Measurements from ENCODE around the gene BCAS3.

The BCAS3 gene

GRCh38 chr17:61410141-61411010 lies 732.7 kb downstream of the BCAS3 start:
- DNase-seq (ENCODE audit: low spot score) = peak; percentile 73

- no peak for DNase-seq (ENCODE audit: low spot score)
Measured at GRCh38 chr17:61411011-61411260, 733.3 kb downstream of the BCAS3 start.

GRCh38 chr17:61411261-61412142 lies 733.9 kb downstream of the BCAS3 start:
- no peak for DNase-seq (ENCODE audit: low spot score)

GRCh38 chr17:61412143-61412859 lies 734.6 kb downstream of the BCAS3 start:
- DNase-seq (ENCODE audit: low spot score) = peak; percentile 77

GRCh38 chr17:61412860-61413660 lies 735.4 kb downstream of the BCAS3 start:
- no peak for DNase-seq (ENCODE audit: low spot score)

GRCh38 chr17:61413661-61414126 lies 736.0 kb downstream of the BCAS3 start:
- no peak for DNase-seq (ENCODE audit: low spot score)

GRCh38 chr17:61414141-61414935 lies 736.7 kb downstream of the BCAS3 start:
- DNase-seq (ENCODE audit: low spot score) = no peak

- no peak for DNase-seq (ENCODE audit: low spot score)
Measured at GRCh38 chr17:61414936-61415251, 737.2 kb downstream of the BCAS3 start.

GRCh38 chr17:61415374-61416210 lies 737.9 kb downstream of the BCAS3 start:
- DNase-seq (ENCODE audit: low spot score) = no peak

GRCh38 chr17:61416211-61416539 lies 738.5 kb downstream of the BCAS3 start:
- no peak for DNase-seq (ENCODE audit: low spot score)

GRCh38 chr17:61416540-61417363 lies 739.1 kb downstream of the BCAS3 start:
- DNase-seq (ENCODE audit: low spot score) = peak; percentile 54

GRCh38 chr17:61418449-61418848 lies 740.8 kb downstream of the BCAS3 start:
- no peak for DNase-seq (ENCODE audit: low spot score)

GRCh38 chr17:61419496-61420046 lies 741.9 kb downstream of the BCAS3 start:
- no peak for DNase-seq (ENCODE audit: low spot score)

GRCh38 chr17:61420052-61420451 lies 742.4 kb downstream of the BCAS3 start:
- DNase-seq (ENCODE audit: low spot score) = no peak

- DNase-seq (ENCODE audit: low spot score) = no peak
Measured at GRCh38 chr17:61420745-61421398, 743.2 kb downstream of the BCAS3 start.

GRCh38 chr17:61421460-61421859 lies 743.8 kb downstream of the BCAS3 start:
- DNase-seq (ENCODE audit: low spot score) = no peak

GRCh38 chr17:61422116-61422799 lies 744.6 kb downstream of the BCAS3 start:
- no peak for DNase-seq (ENCODE audit: low spot score)

GRCh38 chr17:61422869-61423268 lies 745.2 kb downstream of the BCAS3 start:
- no peak for DNase-seq (ENCODE audit: low spot score)

Measured in CD4-positive, alpha-beta T cell treated with Interleukin-15 for 4 hours (primary cell).